ENCODE results near the gene FOXL3. TPM values are rescaled to one million over a fixed set of nuclear protein-coding genes. Genes with fewer than 3 reads are reported as not detected.

The FOXL3 gene
- total and polyA plus RNA-seq, 12 donors, result not detected

- TF ChIP-seq CTCF (IDR thresholded peaks at IDR 0.05), result no peak
- DNase-seq, result no peak
- H3K4me3 ChIP-seq, result no peak overlapping the region
- H3K27me3 ChIP-seq, result no peaks in the 10 kb centered on the region
- peaks cover 0 to 23% of the 10 kb centered on the region in 2 donors for H3K36me3 ChIP-seq (replicated peaks in 1 of 2)
- H3K9me3 ChIP-seq (replicated peaks in 1 of 3), result no peaks in the 10 kb centered on the region
- intact Hi-C loops (cut with DNase I), result no loop called here
- H3K27ac ChIP-seq, result no peak overlapping the region
- 89 to 97% (median 92%) methylated on average over 16 to 22 of the region's 22 CpGs for WGBS, 4 donors
- no peaks in the 10 kb centered on the region for H3K4me1 ChIP-seq (replicated peaks in 1 of 2)
Measured at GRCh38 chr7:244974-245373, 45.0 kb upstream of the FOXL3 start.

- H3K4me3 ChIP-seq, result no peak overlapping the region
- intact Hi-C loops (cut with DNase I), result no loop called here
- H3K27ac ChIP-seq, result no peak overlapping the region
- no peaks in the 10 kb centered on the region for H3K9me3 ChIP-seq (replicated peaks in 1 of 3)
- H3K27me3 ChIP-seq, result no peaks in the 10 kb centered on the region
- 89 to 94% (median 94%) methylated on average over 12 to 36 of the region's 36 CpGs for WGBS, 4 donors
- no peak for DNase-seq
- H3K36me3 ChIP-seq (replicated peaks in 1 of 2), result peaks cover 0 to 30% of the 10 kb centered on the region in 2 donors
- no peaks in the 10 kb centered on the region for H3K4me1 ChIP-seq (replicated peaks in 1 of 2)
- TF ChIP-seq CTCF (IDR thresholded peaks at IDR 0.05) (no peak), POLR2A (IDR thresholded peaks at IDR 0.05) (no peak)
Measured at GRCh38 chr7:245574-246295, 44.2 kb upstream of the FOXL3 start.

GRCh38 chr7:246451-246850 lies 43.5 kb upstream of the FOXL3 start:
- no peaks in the 10 kb centered on the region for H3K27me3 ChIP-seq
- no peak for TF ChIP-seq CTCF (IDR thresholded peaks at IDR 0.05)
- no peak for TF ChIP-seq POLR2A (IDR thresholded peaks at IDR 0.05)
- H3K36me3 ChIP-seq (replicated peaks in 1 of 2), result peaks cover 0 to 36% of the 10 kb centered on the region in 2 donors
- H3K9me3 ChIP-seq (replicated peaks in 1 of 3), result no peaks in the 10 kb centered on the region
- H3K4me1 ChIP-seq (replicated peaks in 1 of 2), result no peaks in the 10 kb centered on the region
- no peak overlapping the region for H3K27ac ChIP-seq
- no peak for DNase-seq
- 78 to 96% (median 91%) methylated on average over 12 to 22 of the region's 22 CpGs for WGBS, 4 donors
- H3K4me3 ChIP-seq, result no peak overlapping the region
- intact Hi-C loops (cut with DNase I), result no loop called here

GRCh38 chr7:247181-247580 lies 42.8 kb upstream of the FOXL3 start:
- WGBS, 4 donors, result 79 to 90% (median 86%) methylated on average over 6 to 12 of the region's 12 CpGs
- H3K27me3 ChIP-seq, result no peaks in the 10 kb centered on the region
- no peak for DNase-seq
- H3K36me3 ChIP-seq (replicated peaks in 1 of 2), result peaks cover 0 to 44% of the 10 kb centered on the region in 2 donors
- H3K9me3 ChIP-seq (replicated peaks in 1 of 3), result no peaks in the 10 kb centered on the region
- H3K4me1 ChIP-seq (replicated peaks in 1 of 2), result no peaks in the 10 kb centered on the region
- no peak for TF ChIP-seq CTCF (IDR thresholded peaks at IDR 0.05)
- no peak for TF ChIP-seq POLR2A (IDR thresholded peaks at IDR 0.05)
- no peak overlapping the region for H3K4me3 ChIP-seq
- no peak overlapping the region for H3K27ac ChIP-seq
- intact Hi-C loops (cut with DNase I), result no loop called here

All from adrenal gland (tissue), 12 donors.